Keratinocyte (primary cell): ENCODE data around the gene MTCL1. TPM values are rescaled to one million over a fixed set of nuclear protein-coding genes. Genes with fewer than 3 reads are reported as not detected.

Experiments used
- DNase-seq: peaks from one replicate; pipeline ENCODE4 v3.0.0-alpha.2; 2011; ENCODE audit warnings: low read depth, missing footprints, low spot score
- FAIRE-seq: peaks from 2 replicates; lab custom pipeline; 2011; peaks lifted over from hg19 to GRCh38; lab: Jason Lieb, UNC
- H2AFZ ChIP-seq: 2 replicates; pipeline ENCODE4 v1.6.0; 2012; ENCODE audit warnings: low read length, control low read depth, inconsistent platforms; ENCODE audit not compliant: control insufficient read depth
- H3K27ac ChIP-seq: 2 replicates; pipeline ENCODE4 v1.5.1; 2011; ENCODE audit warnings: low read length; ENCODE audit not compliant: control insufficient read depth, insufficient read depth
- H3K27me3 ChIP-seq: 3 replicates; pipeline ENCODE4 v1.6.0; 2011; ENCODE audit warnings: low read length; ENCODE audit not compliant: control insufficient read depth, insufficient read depth; ENCODE audit errors: extremely low read depth
- H3K36me3 ChIP-seq, 2 experiments: 2 replicates in 1 of 2; 3 replicates in 1 of 2; pipeline ENCODE4 v1.5.1; 2011; ENCODE audit warnings: low read length in 2 of 2, mild to moderate bottlenecking in 1 of 2; ENCODE audit not compliant: control insufficient read depth in 2 of 2, insufficient read depth in 2 of 2; ENCODE audit errors: extremely low read depth in 1 of 2
- H3K4me1 ChIP-seq: 3 replicates; pipeline ENCODE4 v1.5.1; 2011; ENCODE audit warnings: low read length; ENCODE audit not compliant: control insufficient read depth, insufficient read depth; ENCODE audit errors: extremely low read depth
- H3K4me2 ChIP-seq: 3 replicates; pipeline ENCODE4 v1.6.0; 2011; ENCODE audit warnings: low read depth, low read length; ENCODE audit not compliant: control insufficient read depth, insufficient read depth; ENCODE audit errors: extremely low read depth
- H3K4me3 ChIP-seq, 3 experiments: fragments of 200-600 bp in 1 of 3; sonication (generic) in 1 of 3; 2 replicates in 2 of 3; 3 replicates in 1 of 3; pipeline ENCODE4 v1.5.1; 2011 to 2016; ENCODE audit warnings: low read length in 3 of 3, mild to moderate bottlenecking in 3 of 3, control low read depth in 2 of 3, inconsistent platforms in 1 of 3, low read depth in 1 of 3, mixed read lengths in 1 of 3, mixed run types in 1 of 3, moderate library complexity in 1 of 3; ENCODE audit not compliant: control insufficient read depth in 2 of 3, insufficient read depth in 2 of 3; ENCODE audit errors: extremely low read depth in 1 of 3
- H3K79me2 ChIP-seq: 2 replicates; pipeline ENCODE4 v1.6.0; 2012; ENCODE audit warnings: low read length; ENCODE audit not compliant: control insufficient read depth, insufficient read depth
- H3K9ac ChIP-seq: 3 replicates; pipeline ENCODE4 v1.6.0; 2011; ENCODE audit warnings: low read length; ENCODE audit not compliant: control insufficient read depth, insufficient read depth; ENCODE audit errors: extremely low read depth
- H3K9me1 ChIP-seq: 3 replicates; pipeline ENCODE4 v1.6.0; 2011; ENCODE audit warnings: low read length; ENCODE audit not compliant: control insufficient read depth, insufficient read depth; ENCODE audit errors: extremely low read depth
- H3K9me3 ChIP-seq: 2 replicates; pipeline ENCODE4 v1.5.1; 2012; ENCODE audit warnings: low read depth, low read length; ENCODE audit not compliant: control insufficient read depth
- H4K20me1 ChIP-seq: 3 replicates; pipeline ENCODE4 v1.6.0; 2011; ENCODE audit warnings: low read length; ENCODE audit not compliant: control insufficient read depth, insufficient read depth; ENCODE audit errors: extremely low read depth
- CTCF ChIP-seq, 3 experiments: IDR thresholded peaks in 1 of 3; conservative IDR thresholded peaks in 1 of 3; optimal IDR thresholded peaks in 1 of 3; 2 replicates in 2 of 3; 3 replicates in 1 of 3; pipeline versions ENCODE3 to v1.5.1; 2011; ENCODE audit warnings: low read length in 3 of 3, mild to moderate bottlenecking in 3 of 3, moderate library complexity in 2 of 3, control low read depth in 1 of 3, inconsistent platforms in 1 of 3; ENCODE audit not compliant: insufficient read depth in 2 of 3; ENCODE audit errors: extremely low read depth in 1 of 3
- EZH2 ChIP-seq: IDR thresholded peaks from one replicate; pipeline ENCODE4 v1.6.1; 2012; ENCODE audit warnings: inconsistent platforms, mild to moderate bottlenecking, low read length, moderate library complexity
- dilution Hi-C: fragments of 300-500 bp; cut with MboI; formaldehyde crosslinking; loops from one replicate; pipeline ENCODE4 v1.7.0; 2020; ENCODE audit warnings: low sequenced_read_pairs; ENCODE audit not compliant: extremely low pct_ligation_motif_present
- polyA plus RNA-seq, 5 experiments: library from polyadenylated mRNA; depleted of rRNA in 3 of 5; stranded (reverse) in 3 of 5; stranded (forward) in 1 of 5; unstranded in 1 of 5; fragments of >200 nt; gene quantifications; 1 replicate in 1 of 5; 2 replicates in 3 of 5; 3 replicates in 1 of 5; pipeline versions ENCODE4 v1.2.1 to v1.2.3, GENCODE V29; 2011 to 2012; ENCODE audit warnings: missing spikeins in 2 of 5, low read depth in 1 of 5, low replicate concordance in 1 of 5

Gene MTCL1
- polyA plus RNA-seq, 1 donor (not counting 4 experiments of a cell fraction or from before 2014, with no cell fraction given): 15.4 TPM

DNA sequence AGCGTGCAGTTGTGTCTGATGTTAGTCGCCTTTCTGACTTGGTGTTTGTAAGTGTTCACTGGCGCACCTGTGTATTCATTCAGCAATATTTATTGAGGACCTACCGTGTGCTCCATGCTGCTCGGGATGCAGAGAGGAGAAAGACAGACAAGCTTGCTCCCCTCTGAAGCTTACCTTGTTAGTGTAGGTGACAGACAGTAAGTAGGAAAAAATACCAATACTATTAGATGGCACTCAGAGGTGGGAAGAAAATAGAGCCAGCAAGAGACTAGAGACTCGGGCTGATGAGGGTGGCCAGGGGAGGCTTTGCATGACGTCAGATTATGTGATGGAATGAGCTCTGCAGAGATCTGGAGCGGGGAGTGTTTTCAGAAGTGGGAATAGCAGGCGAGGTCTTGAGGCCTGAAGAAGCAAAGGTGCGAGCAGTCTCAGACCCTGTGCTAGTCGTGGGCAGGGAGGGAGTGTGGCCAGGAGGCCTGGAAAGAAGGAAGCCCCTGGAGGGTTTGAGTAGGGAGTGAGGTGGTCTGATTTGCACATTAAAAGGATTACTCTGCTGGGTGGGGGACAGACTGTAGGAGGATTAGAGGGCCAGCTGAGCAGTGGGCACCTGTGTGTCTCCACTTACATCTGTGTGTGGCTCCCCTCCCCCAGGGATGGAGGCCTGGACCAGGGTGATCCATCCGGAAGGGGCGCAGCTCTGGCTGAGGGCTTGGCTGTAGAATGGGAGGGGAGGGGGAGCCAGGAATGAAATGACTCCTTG lies 11.8 kb downstream of the MTCL1 start:
- no peaks in the 10 kb centered on the region for H3K9me3 ChIP-seq
- no peaks in the 10 kb centered on the region for H3K27me3 ChIP-seq
- no peak overlapping the region for H2AFZ ChIP-seq
- peaks cover 2% of the 10 kb centered on the region for H3K9me1 ChIP-seq
- no peak overlapping the region for H3K4me3 ChIP-seq
- TF ChIP-seq EZH2 (no peak), CTCF (optimal IDR thresholded peaks at IDR 0.05 in 1 of 3, IDR thresholded peaks at IDR 0.05 in 1 of 3, conservative IDR thresholded peaks at IDR 0.05 in 1 of 3; ENCODE audit: extremely low read depth in 1 of 3, insufficient read depth in 2 of 3, low read length in 3 of 3) (no peak)
- FAIRE-seq (no peak), DNase-seq (no peak)
- H3K27ac ChIP-seq: no peak overlapping the region
- H3K9ac ChIP-seq: no peak overlapping the region
- peaks cover 9 to 16% of the 10 kb centered on the region in 2 experiments for H3K36me3 ChIP-seq
- H4K20me1 ChIP-seq: no peaks in the 10 kb centered on the region
- H3K4me2 ChIP-seq: no peak overlapping the region
- H3K4me1 ChIP-seq: peaks cover 9% of the 10 kb centered on the region
- dilution Hi-C loops: no loop called here
- H3K79me2 ChIP-seq: peaks cover 60% of the 10 kb centered on the region

DNA sequence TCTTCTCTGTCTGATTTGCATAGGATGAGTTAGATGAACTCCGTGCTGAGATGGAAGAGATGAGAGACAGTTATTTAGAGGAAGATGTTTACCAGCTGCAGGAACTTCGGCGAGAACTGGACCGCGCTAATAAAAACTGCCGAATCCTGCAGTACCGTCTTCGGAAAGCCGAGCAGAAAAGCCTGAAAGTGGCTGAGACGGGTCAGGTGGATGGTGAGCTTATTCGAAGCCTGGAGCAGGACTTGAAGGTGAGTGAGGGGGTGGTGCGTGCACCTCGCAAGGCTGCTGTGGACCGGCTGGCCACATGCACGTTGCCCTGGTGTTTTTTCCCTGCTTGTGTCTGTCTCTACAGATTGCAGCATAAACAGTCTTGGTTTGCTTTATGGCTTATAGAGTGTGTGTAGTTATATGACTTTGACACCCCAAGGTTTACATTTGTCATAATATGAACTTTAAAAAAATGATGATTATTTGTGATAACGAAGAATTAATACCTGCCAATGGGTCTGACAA lies 13.1 kb downstream of the MTCL1 start:
- Histone ChIP-seq H3K9me3 (no peaks in the 10 kb centered on the region), H3K9me1 (peaks cover 2% of the 10 kb centered on the region), H3K4me2 (no peak overlapping the region), H2AFZ (no peak overlapping the region), H3K27ac (no peak overlapping the region), H3K79me2 (peaks cover 59% of the 10 kb centered on the region), H3K4me1 (peaks cover 11% of the 10 kb centered on the region), H3K27me3 (no peaks in the 10 kb centered on the region), H4K20me1 (no peaks in the 10 kb centered on the region), H3K4me3 (no peak overlapping the region), H3K9ac (no peak overlapping the region), H3K36me3 (peaks cover 9 to 24% of the 10 kb centered on the region in 2 experiments)
- dilution Hi-C loops: no loop called here
- FAIRE-seq (no peak), DNase-seq (no peak)
- TF ChIP-seq CTCF (optimal IDR thresholded peaks at IDR 0.05 in 1 of 3, IDR thresholded peaks at IDR 0.05 in 1 of 3, conservative IDR thresholded peaks at IDR 0.05 in 1 of 3; ENCODE audit: extremely low read depth in 1 of 3, insufficient read depth in 2 of 3, low read length in 3 of 3) (no peak), EZH2 (no peak)
